Tibial nerve (tissue), 4 donors: ENCODE measurements around the gene CSKMT. TPM values are rescaled to one million over a fixed set of nuclear protein-coding genes. Genes with fewer than 3 reads are reported as not detected.
"Not testable (repeated sequence)": the region's sequence is repeated elsewhere in the genome, so short reads cannot be mapped to it uniquely, and the experiment has no call there.

Experiments used
- DNase-seq, 2 donors: peaks; one replicate each; pipeline ENCODE4 v3.0.0-alpha.2; 2019; ENCODE audit warnings: low spot score in 2 of 2
- H3K27ac ChIP-seq, 4 donors: fragments of 200-600 bp; sonication (generic) in 3 of 4; one replicate each; pipeline ENCODE4 v1.5.1; 2017 to 2019; ENCODE audit warnings: mild to moderate bottlenecking in 1 of 4
- H3K27me3 ChIP-seq, 2 donors: fragments of 200-600 bp; sonication (generic) in 1 of 2; one replicate each; pipeline versions ENCODE4 v1.5.1 to v1.6.0; 2017 to 2019
- H3K36me3 ChIP-seq, 3 donors: fragments of 200-600 bp; sonication (generic); one replicate each; pipeline ENCODE4 v1.5.1; 2018 to 2019
- H3K4me1 ChIP-seq, 4 donors: fragments of 200-600 bp; sonication (generic) in 3 of 4; one replicate each; pipeline ENCODE4 v1.5.1; 2017 to 2019
- H3K4me3 ChIP-seq, 4 donors: fragments of 200-600 bp; sonication (generic) in 3 of 4; one replicate each; pipeline ENCODE4 v1.5.1; 2017 to 2019; ENCODE audit warnings: mild to moderate bottlenecking in 1 of 4, moderate library complexity in 1 of 4
- H3K9me3 ChIP-seq, 4 donors: fragments of 200-600 bp; sonication (generic) in 3 of 4; one replicate each; pipeline ENCODE4 v1.5.1; 2017 to 2019
- CTCF ChIP-seq, 5 experiments: fragments of 200-600 bp in 3 of 5; fragments of 450-650 bp in 2 of 5; sonication (generic) in 3 of 5; IDR thresholded peaks; one replicate each; pipeline ENCODE4 v1.5.1; 2016 to 2019; ENCODE audit warnings: antibody characterized with exemption in 5 of 5, mild to moderate bottlenecking in 3 of 5, moderate library complexity in 2 of 5
- EP300 ChIP-seq, 2 donors: sonication (generic); formaldehyde crosslinking; IDR thresholded peaks; one replicate each; pipeline ENCODE4 v1.6.1; 2017; ENCODE audit warnings: antibody characterized with exemption in 2 of 2, mild to moderate bottlenecking in 1 of 2
- POLR2A ChIP-seq, 2 donors: fragments of 450-650 bp; IDR thresholded peaks; one replicate each; pipeline ENCODE4 v1.6.1; 2017; ENCODE audit warnings: antibody characterized with exemption in 2 of 2, mild to moderate bottlenecking in 2 of 2, moderate library complexity in 2 of 2
- WGBS, 2 donors: methylation state at CpG; one replicate each; pipeline ENCODE4 v1.1.5; 2018; 5-methylcytosine and 5-hydroxymethylcytosine counted together
- total RNA-seq, 4 donors: library from RNA; depleted of rRNA; stranded (reverse); fragments of >200 nt; gene quantifications; one replicate each; pipeline ENCODE4 v1.1.0, GENCODE V29; 2016

The CSKMT gene
- total RNA-seq, 4 donors from 2014 or later, result 2.6 to 17.0 (median 5.7) TPM

GRCh38 chr11:62673196-62673525, 8.0 kb downstream of the CSKMT start:
- Histone ChIP-seq H3K36me3 (peaks cover 0 to 48% (median 0%) of the 10 kb centered on the region in 3 donors), H3K4me3 (peak overlapping the region in 1 of 4 donors; percentile 28), H3K27me3 (no peaks in the 10 kb centered on the region), H3K27ac (peak overlapping the region in 2 of 4 donors; percentile 90 to 93), H3K9me3 (no peaks in the 10 kb centered on the region), H3K4me1 (peaks cover 0 to 67% (median 27%) of the 10 kb centered on the region in 4 donors)
- 76% methylated on average over 2 of the region's 2 CpGs for WGBS, 2 donors
- DNase-seq, result no peak
- TF ChIP-seq EP300 (IDR thresholded peaks at IDR 0.05) (no peak), POLR2A (IDR thresholded peaks at IDR 0.05) (no peak), CTCF (IDR thresholded peaks at IDR 0.05) (no peak)

- H3K4me3 ChIP-seq, DNase-seq, H3K9me3 ChIP-seq, H3K27me3 ChIP-seq, H3K27ac ChIP-seq: not testable (repeated sequence)
- Histone ChIP-seq H3K4me1 (peaks cover 0 to 65% (median 31%) of the 10 kb centered on the region in 4 donors), H3K36me3 (peaks cover 0 to 48% (median 0%) of the 10 kb centered on the region in 3 donors)
- 92 to 93% methylated on average over 10 of the region's 10 CpGs for WGBS, 2 donors
Measured at GRCh38 chr11:62675415-62675814, 10.3 kb downstream of the CSKMT start.

GRCh38 chr11:62676698-62677097, 11.6 kb downstream of the CSKMT start:
- Histone ChIP-seq H3K27ac (no peak overlapping the region), H3K27me3 (no peaks in the 10 kb centered on the region), H3K4me1 (peaks cover 0 to 72% (median 27%) of the 10 kb centered on the region in 4 donors), H3K9me3 (no peaks in the 10 kb centered on the region), H3K4me3 (no peak overlapping the region), H3K36me3 (peaks cover 0 to 48% (median 0%) of the 10 kb centered on the region in 3 donors)
- TF ChIP-seq CTCF (IDR thresholded peaks at IDR 0.05), result no peak
- TF ChIP-seq POLR2A (IDR thresholded peaks at IDR 0.05), result no peak
- TF ChIP-seq EP300 (IDR thresholded peaks at IDR 0.05), result no peak
- WGBS, 2 donors, result 28 to 49% methylated on average over 6 of the region's 6 CpGs
- no peak for DNase-seq

GRCh38 chr11:62677156-62677555, 12.0 kb downstream of the CSKMT start:
- Histone ChIP-seq H3K36me3 (peaks cover 0 to 48% (median 0%) of the 10 kb centered on the region in 3 donors), H3K4me3 (no peak overlapping the region), H3K9me3 (no peaks in the 10 kb centered on the region), H3K27me3 (no peaks in the 10 kb centered on the region), H3K27ac (peak overlapping the region in 1 of 4 donors; percentile 91), H3K4me1 (peaks cover 0 to 71% (median 26%) of the 10 kb centered on the region in 4 donors)
- DNase-seq, result no peak
- 78 to 81% methylated on average over 6 of the region's 6 CpGs for WGBS, 2 donors
- TF ChIP-seq EP300 (IDR thresholded peaks at IDR 0.05) (no peak), CTCF (IDR thresholded peaks at IDR 0.05) (no peak), POLR2A (IDR thresholded peaks at IDR 0.05) (no peak)

- Histone ChIP-seq H3K36me3 (peaks cover 0 to 48% (median 0%) of the 10 kb centered on the region in 3 donors), H3K4me1 (peaks cover 0 to 66% (median 22%) of the 10 kb centered on the region in 4 donors), H3K4me3 (peak overlapping the region in 2 of 4 donors; percentile 91 to 95), H3K9me3 (no peaks in the 10 kb centered on the region), H3K27ac (peak overlapping the region in 1 of 4 donors; percentile 91), H3K27me3 (no peaks in the 10 kb centered on the region)
- DNase-seq, result no peak
- 75 to 81% methylated on average over 15 of the region's 15 CpGs for WGBS, 2 donors
- TF ChIP-seq CTCF (IDR thresholded peaks at IDR 0.05) (no peak), POLR2A (IDR thresholded peaks at IDR 0.05) (no peak), EP300 (IDR thresholded peaks at IDR 0.05) (no peak)
Measured at GRCh38 chr11:62677714-62678113, 12.6 kb downstream of the CSKMT start.

- no peaks in the 10 kb centered on the region for H3K27me3 ChIP-seq
- DNase-seq, result no peak
- peaks cover 0 to 46% (median 0%) of the 10 kb centered on the region in 3 donors for H3K36me3 ChIP-seq
- peak overlapping the region; percentile 78 to 97 (median 93) for H3K4me3 ChIP-seq
- WGBS, 2 donors, result 4 to 5% methylated on average over 13 to 15 of the region's 16 CpGs
- no peaks in the 10 kb centered on the region for H3K9me3 ChIP-seq
- H3K27ac ChIP-seq, result peak overlapping the region; percentile 60 to 93 (median 90)
- H3K4me1 ChIP-seq, result peaks cover 0 to 59% (median 15%) of the 10 kb centered on the region in 4 donors
- no peak for TF ChIP-seq POLR2A (IDR thresholded peaks at IDR 0.05)
- no peak for TF ChIP-seq EP300 (IDR thresholded peaks at IDR 0.05)
- TF ChIP-seq CTCF (IDR thresholded peaks at IDR 0.05), result no peak
Measured at GRCh38 chr11:62678433-62678769, 13.3 kb downstream of the CSKMT start.
